ENCODE measurements around the gene FAM3B.

Gene FAM3B

GRCh38 chr21:41367945-41368734 is 51.5 kb downstream of the FAM3B start:
- no peak for DNase-seq (ENCODE audit: low read depth, low spot score)

- DNase-seq (ENCODE audit: low read depth, low spot score), result no peak
Observed at GRCh38 chr21:41368735-41369104, 52.1 kb downstream of the FAM3B start.

- no peak for DNase-seq (ENCODE audit: low read depth, low spot score)
Observed at GRCh38 chr21:41369105-41369919, 52.7 kb downstream of the FAM3B start.

GRCh38 chr21:41369920-41370839 is 53.6 kb downstream of the FAM3B start:
- DNase-seq (ENCODE audit: low read depth, low spot score), result no peak

- DNase-seq (ENCODE audit: low read depth, low spot score), result no peak
Observed at GRCh38 chr21:41370840-41371684, 54.5 kb downstream of the FAM3B start.

GRCh38 chr21:41371685-41372030 is 55.1 kb downstream of the FAM3B start:
- no peak for DNase-seq (ENCODE audit: low read depth, low spot score)

- DNase-seq (ENCODE audit: low read depth, low spot score), result no peak
Observed at GRCh38 chr21:41373253-41373652, 56.7 kb downstream of the FAM3B start.

GRCh38 chr21:41373763-41374162 is 57.2 kb downstream of the FAM3B start:
- DNase-seq (ENCODE audit: low read depth, low spot score), result no peak

GRCh38 chr21:41374177-41374712 is 57.6 kb downstream of the FAM3B start:
- DNase-seq (ENCODE audit: low read depth, low spot score), result no peak

- DNase-seq (ENCODE audit: low read depth, low spot score), result no peak
Observed at GRCh38 chr21:41374867-41375533, 58.4 kb downstream of the FAM3B start.

GRCh38 chr21:41375875-41376274 is 59.3 kb downstream of the FAM3B start:
- DNase-seq (ENCODE audit: low read depth, low spot score), result no peak

- DNase-seq (ENCODE audit: low read depth, low spot score), result no peak
Observed at GRCh38 chr21:41377715-41378114, 61.1 kb downstream of the FAM3B start.

GRCh38 chr21:41378849-41379248 is 62.2 kb downstream of the FAM3B start:
- no peak for DNase-seq (ENCODE audit: low read depth, low spot score)

GRCh38 chr21:41379901-41380300 is 63.3 kb downstream of the FAM3B start:
- DNase-seq (ENCODE audit: low read depth, low spot score), result no peak

GRCh38 chr21:41381731-41382130 is 65.1 kb downstream of the FAM3B start:
- no peak for DNase-seq (ENCODE audit: low read depth, low spot score)

GRCh38 chr21:41387042-41387819 is 70.6 kb downstream of the FAM3B start:
- no peak for DNase-seq (ENCODE audit: low read depth, low spot score)

GRCh38 chr21:41387824-41388223 is 71.2 kb downstream of the FAM3B start:
- DNase-seq (ENCODE audit: low read depth, low spot score), result no peak

GRCh38 chr21:41388259-41388658 is 71.7 kb downstream of the FAM3B start:
- no peak for DNase-seq (ENCODE audit: low read depth, low spot score)

GRCh38 chr21:41390043-41390639 is 73.5 kb downstream of the FAM3B start:
- DNase-seq (ENCODE audit: low read depth, low spot score), result no peak

Data from smooth muscle cell of the brain vasculature (primary cell).